GM12878 (cell line): ENCODE results near the gene C3orf20.

Experiments
- BHLHE40 ChIP-seq, 2 experiments: fragments of 450-650 bp in 1 of 2; IDR thresholded peaks; 2 replicates each; pipeline ENCODE4 v1.6.1; 2011 to 2017; ENCODE audit warnings: low read depth in 2 of 2, borderline replicate concordance in 1 of 2, improper control_type of control experiment in 1 of 2, low read length in 1 of 2, mild to moderate bottlenecking in 1 of 2
- CTCF ChIP-seq, 3 experiments: IDR thresholded peaks in 2 of 3; conservative IDR thresholded peaks in 1 of 3; 2 replicates each; pipeline ENCODE4 v1.5.1; 2011; ENCODE audit warnings: low read depth in 3 of 3, low read length in 3 of 3, mild to moderate bottlenecking in 3 of 3, control low read depth in 2 of 3, moderate library complexity in 2 of 3, inconsistent platforms in 1 of 3, mixed read lengths in 1 of 3; ENCODE audit not compliant: control insufficient read depth in 2 of 3, insufficient read depth in 1 of 3; ENCODE audit errors: extremely low read depth in 1 of 3
- ESRRA ChIP-seq: IDR thresholded peaks from 2 replicates; pipeline ENCODE4 v1.6.1; 2012; ENCODE audit warnings: mild to moderate bottlenecking, low read length, improper control_type of control experiment
- EZH2 ChIP-seq: IDR thresholded peaks from 2 replicates; pipeline ENCODE4 v1.6.1; 2012; ENCODE audit warnings: low read depth, mild to moderate bottlenecking, control low read depth, inconsistent platforms, low read length, borderline replicate concordance; ENCODE audit not compliant: control insufficient read depth
- FOXK2 ChIP-seq: fragments of 450-650 bp; IDR thresholded peaks from 2 replicates; pipeline ENCODE4 v1.6.1; 2017; ENCODE audit warnings: mild to moderate bottlenecking, moderate library complexity
- KDM1A ChIP-seq: fragments of 200-600 bp; sonication (generic); IDR thresholded peaks from 2 replicates; pipeline ENCODE4 v1.6.1; 2016; ENCODE audit warnings: borderline replicate concordance
- MXI1 ChIP-seq: fragments of 150-350 bp; IDR thresholded peaks from 2 replicates; pipeline ENCODE4 v1.6.1; 2011; ENCODE audit warnings: low read depth, mild to moderate bottlenecking, inconsistent platforms, low read length, improper control_type of control experiment
- NFYB ChIP-seq: IDR thresholded peaks from 2 replicates; pipeline ENCODE4 v1.6.1; 2011; ENCODE audit warnings: low read depth, mild to moderate bottlenecking, low read length, improper control_type of control experiment, moderate library complexity; ENCODE audit not compliant: insufficient read depth
- REST ChIP-seq: IDR thresholded peaks from 2 replicates; pipeline ENCODE4 v1.6.1; 2012; ENCODE audit warnings: mild to moderate bottlenecking, low read depth, low read length
- TCF7 ChIP-seq: IDR thresholded peaks from 2 replicates; pipeline ENCODE4 v1.6.1; 2014; ENCODE audit warnings: antibody characterized with exemption, borderline replicate concordance
- USF2 ChIP-seq: IDR thresholded peaks from 2 replicates; pipeline ENCODE4 v1.6.1; 2011; ENCODE audit warnings: low read depth, low read length, improper control_type of control experiment, borderline replicate concordance

- no peak for TF ChIP-seq NFYB
- TF ChIP-seq ESRRA = no peak
- no peak for TF ChIP-seq REST
- TF ChIP-seq USF2 = no peak
- no peak for TF ChIP-seq FOXK2
- no peak for TF ChIP-seq TCF7
- TF ChIP-seq EZH2 = no peak
- no peak for TF ChIP-seq BHLHE40 (IDR thresholded peaks at IDR 0.05; ENCODE audit: borderline replicate concordance in 1 of 2, low read depth in 2 of 2, low read length in 1 of 2)
- TF ChIP-seq KDM1A = no peak
- TF ChIP-seq MXI1 = no peak
- TF ChIP-seq CTCF (IDR thresholded peaks at IDR 0.05 in 2 of 3, conservative IDR thresholded peaks at IDR 0.05 in 1 of 3; ENCODE audit: control insufficient read depth in 2 of 3, extremely low read depth in 1 of 3, insufficient read depth in 1 of 3, low read depth in 3 of 3, low read length in 3 of 3) = no peak
Observed at GRCh38 chr3:14810070-14810791, 135.3 kb downstream of the C3orf20 start.
